SHP77 treated with DMSO at 0.1 percent for 48 hours (cell line): ENCODE measurements around the gene GFY.
A peak's percentile ranks its signal among the peaks of the same experiment; 100 is the strongest.

ENCODE experiments used
- DNase-seq: peaks from one replicate; lab custom pipeline; 2025; lab: John Stamatoyannopoulos, UW

The GFY gene

GRCh38 chr19:49425178-49425577 is at the start of gene GFY:
Gene GFY, plus strand, starts transcription at chr19:49425388. Its CDS starts 1,043 bp downstream, at chr19:49426431.
- DNase-seq, result no peak

GRCh38 chr19:49378512-49378911 is 46.7 kb upstream of the GFY start:
- no peak for DNase-seq

- no peak for DNase-seq
Measured at GRCh38 chr19:49380391-49380790, 44.8 kb upstream of the GFY start.

- no peak for DNase-seq
Measured at GRCh38 chr19:49382639-49383038, 42.5 kb upstream of the GFY start.

- no peak for DNase-seq
Measured at GRCh38 chr19:49383599-49383998, 41.6 kb upstream of the GFY start.

GRCh38 chr19:49387936-49388372 is 37.2 kb upstream of the GFY start, which contains the start of gene KASH5:
Gene KASH5, plus strand, starts transcription at chr19:49388249. Its CDS starts 2,635 bp downstream, at chr19:49390884.
- no peak for DNase-seq

- no peak for DNase-seq
Measured at GRCh38 chr19:49389406-49389805, 35.8 kb upstream of the GFY start.

GRCh38 chr19:49390131-49390928 is 34.9 kb upstream of the GFY start:
- no peak for DNase-seq

- no peak for DNase-seq
Measured at GRCh38 chr19:49390929-49391359, 34.2 kb upstream of the GFY start.

- DNase-seq, result peak; percentile 61
Measured at GRCh38 chr19:49391581-49392399, 33.4 kb upstream of the GFY start.

GRCh38 chr19:49393881-49394280 is 31.3 kb upstream of the GFY start:
- DNase-seq, result no peak

GRCh38 chr19:49395581-49396407 is 29.4 kb upstream of the GFY start:
- DNase-seq, result no peak

- no peak for DNase-seq
Measured at GRCh38 chr19:49396738-49397505, 28.3 kb upstream of the GFY start.

- no peak for DNase-seq
Measured at GRCh38 chr19:49398001-49398615, 27.1 kb upstream of the GFY start.

GRCh38 chr19:49398931-49399330 is 26.3 kb upstream of the GFY start:
- no peak for DNase-seq

- DNase-seq, result no peak
Measured at GRCh38 chr19:49400029-49400428, 25.2 kb upstream of the GFY start.

GRCh38 chr19:49403404-49404187 is 21.6 kb upstream of the GFY start:
- peak; percentile 77 for DNase-seq

- DNase-seq, result no peak
Measured at GRCh38 chr19:49407079-49407478, 18.1 kb upstream of the GFY start.

- DNase-seq, result no peak
Measured at GRCh38 chr19:49407482-49408015, 17.6 kb upstream of the GFY start.
